Activated CD4-positive, alpha-beta T cell treated with anti-CD3 and anti-CD28 coated beads, Interleukin-2, amount 50 U/mL, for 48 hours (primary cell): ENCODE results near the gene SAMD11.

Source experiments
- DNase-seq, 2 experiments: peaks; one replicate each; pipeline ENCODE4 v3.0.0-alpha.2; 2020

Gene SAMD11

GRCh38 chr1:905071-905749, 18.5 kb upstream of the SAMD11 start:
- peak in 1 of 2 experiments; percentile 26 for DNase-seq

GRCh38 chr1:905811-906599, 17.7 kb upstream of the SAMD11 start:
- DNase-seq = no peak

GRCh38 chr1:906600-907420, 16.9 kb upstream of the SAMD11 start:
- DNase-seq = no peak

DNA sequence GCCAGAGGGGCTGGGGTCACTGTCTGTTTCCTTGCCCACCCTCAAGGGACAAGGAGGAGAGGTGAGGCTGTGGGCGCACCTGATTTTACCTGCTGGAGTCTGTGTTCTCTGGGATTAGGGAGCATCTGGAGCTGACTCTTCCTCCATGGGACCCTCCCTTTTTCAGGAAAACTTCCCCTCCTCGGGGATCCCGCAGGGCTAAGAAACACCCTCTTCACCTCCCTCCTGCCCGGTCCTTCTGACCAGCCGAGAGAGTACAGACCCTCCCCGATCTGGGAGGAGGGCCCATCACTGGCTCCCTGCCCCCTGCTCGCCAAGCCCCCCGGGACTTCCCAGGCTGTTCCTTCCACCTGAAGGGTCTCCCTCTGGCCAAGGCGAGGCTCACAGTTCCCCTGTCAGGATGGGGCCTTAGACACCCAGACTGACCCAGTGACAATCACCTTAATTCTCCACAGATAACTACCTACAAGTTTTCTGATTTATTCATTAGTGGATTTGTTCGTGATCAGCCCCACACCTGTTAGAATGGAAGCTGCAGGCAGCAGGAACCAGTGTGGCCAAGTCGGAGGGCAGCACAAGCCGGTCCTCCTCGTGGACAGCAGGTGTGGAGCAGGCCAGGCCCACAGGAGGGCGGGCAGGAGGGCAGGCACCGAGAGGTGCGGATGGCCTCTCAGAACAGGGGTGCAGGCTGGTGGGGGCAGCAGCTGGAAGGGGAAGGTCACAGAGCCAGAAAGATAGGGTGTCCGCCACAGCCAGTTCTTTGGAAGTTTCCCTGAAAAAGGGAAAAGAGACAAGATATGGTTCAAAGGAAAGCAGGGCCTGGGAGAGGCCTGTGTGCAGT, 15.9 kb upstream of the SAMD11 start:
- DNase-seq = peak in 1 of 2 experiments; percentile 3

GRCh38 chr1:908661-909060, 15.1 kb upstream of the SAMD11 start:
- no peak for DNase-seq

DNA sequence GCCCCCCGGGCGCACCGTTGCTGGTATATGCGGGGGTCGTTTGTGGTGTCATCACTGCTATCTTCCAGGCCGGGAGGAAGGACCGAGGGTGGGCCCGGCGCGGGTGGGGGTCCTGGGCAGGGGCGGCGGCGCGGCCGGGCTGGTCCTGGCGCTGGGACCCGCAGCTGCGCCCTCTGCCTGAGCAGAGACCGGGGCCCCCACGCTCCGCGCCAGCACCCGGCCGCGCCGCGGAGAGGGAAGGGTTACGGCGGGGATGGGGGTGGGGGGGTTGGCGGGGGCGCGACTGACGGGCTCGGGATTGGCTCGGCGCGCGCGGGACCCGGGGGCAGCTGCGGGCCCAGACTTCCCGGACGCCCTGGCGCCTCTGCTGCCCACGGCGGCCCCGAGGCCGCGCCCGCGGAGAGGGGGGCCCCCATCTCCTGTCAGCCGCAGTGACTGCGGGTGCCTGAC, 13.8 kb upstream of the SAMD11 start:
- peak in 1 of 2 experiments; percentile 1 for DNase-seq

DNA sequence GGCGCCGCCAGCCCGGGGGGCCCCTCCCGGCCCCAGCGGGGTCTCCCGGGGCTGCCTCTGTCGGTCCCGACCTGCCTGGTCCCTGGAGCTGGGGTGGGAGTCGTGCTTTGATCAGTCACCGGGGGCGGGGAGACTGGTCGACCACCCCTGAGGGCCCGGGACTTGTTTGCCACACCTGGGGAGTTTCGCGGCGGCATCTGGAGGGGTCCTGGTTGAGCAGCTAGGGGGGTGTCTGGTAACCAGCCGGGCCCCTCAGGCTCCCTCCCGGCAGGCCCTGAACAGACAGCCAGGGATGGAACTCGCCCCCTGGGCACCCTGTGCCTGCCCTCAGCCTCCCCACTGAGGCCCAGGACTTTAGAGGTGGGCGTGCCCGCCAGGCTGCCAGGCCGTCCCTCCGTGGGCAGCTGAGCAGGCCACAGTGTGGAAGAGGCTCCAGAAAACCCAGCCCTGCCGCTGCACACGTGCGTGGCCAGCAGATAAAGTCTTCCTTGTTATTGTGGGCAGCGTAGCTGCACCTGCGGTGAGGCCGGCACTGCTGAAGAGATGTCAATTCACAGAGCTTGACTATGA, 13.3 kb upstream of the SAMD11 start:
- DNase-seq = peak in 1 of 2 experiments; percentile 2

DNA sequence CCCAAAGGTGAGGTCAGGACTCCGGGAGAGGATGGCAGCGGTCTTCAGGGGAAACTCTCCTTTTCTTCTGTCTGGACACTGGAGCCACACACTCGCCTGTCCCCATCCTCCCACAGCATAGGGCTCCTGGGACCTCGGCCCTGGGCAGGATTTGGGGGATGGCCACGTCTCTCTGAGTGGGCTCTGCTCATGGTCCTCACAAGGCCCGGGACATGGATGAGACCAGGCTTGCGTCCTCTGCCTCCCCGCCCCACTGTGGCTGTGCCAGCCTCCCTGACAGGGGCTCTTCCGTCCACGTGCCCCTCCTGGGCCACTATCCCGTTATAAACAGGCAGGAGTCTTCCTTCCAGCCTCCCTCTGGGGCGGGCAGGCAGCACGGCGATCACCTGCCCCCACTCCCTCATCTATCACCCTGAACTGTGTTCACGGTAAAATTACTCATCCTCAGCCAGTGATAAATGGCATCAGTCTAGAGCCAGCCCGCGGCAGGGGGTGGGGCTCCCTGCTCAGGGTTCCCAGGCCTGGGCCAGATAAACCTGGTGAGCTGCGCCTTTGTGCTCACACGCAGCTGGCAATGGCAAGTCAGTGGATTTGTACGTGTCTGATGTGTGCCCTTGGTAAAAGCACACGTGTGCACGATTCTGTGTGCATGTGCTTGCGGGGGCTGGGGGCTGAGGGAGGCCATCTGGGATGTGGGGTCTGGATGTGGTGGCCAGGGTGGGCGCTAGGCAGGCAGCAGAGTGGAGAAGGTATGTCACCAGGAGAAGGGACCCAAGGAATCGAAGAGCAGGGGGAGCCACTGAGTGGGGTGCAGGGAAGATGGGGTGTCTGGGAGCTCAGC, 12.6 kb upstream of the SAMD11 start:
- DNase-seq = no peak

DNA sequence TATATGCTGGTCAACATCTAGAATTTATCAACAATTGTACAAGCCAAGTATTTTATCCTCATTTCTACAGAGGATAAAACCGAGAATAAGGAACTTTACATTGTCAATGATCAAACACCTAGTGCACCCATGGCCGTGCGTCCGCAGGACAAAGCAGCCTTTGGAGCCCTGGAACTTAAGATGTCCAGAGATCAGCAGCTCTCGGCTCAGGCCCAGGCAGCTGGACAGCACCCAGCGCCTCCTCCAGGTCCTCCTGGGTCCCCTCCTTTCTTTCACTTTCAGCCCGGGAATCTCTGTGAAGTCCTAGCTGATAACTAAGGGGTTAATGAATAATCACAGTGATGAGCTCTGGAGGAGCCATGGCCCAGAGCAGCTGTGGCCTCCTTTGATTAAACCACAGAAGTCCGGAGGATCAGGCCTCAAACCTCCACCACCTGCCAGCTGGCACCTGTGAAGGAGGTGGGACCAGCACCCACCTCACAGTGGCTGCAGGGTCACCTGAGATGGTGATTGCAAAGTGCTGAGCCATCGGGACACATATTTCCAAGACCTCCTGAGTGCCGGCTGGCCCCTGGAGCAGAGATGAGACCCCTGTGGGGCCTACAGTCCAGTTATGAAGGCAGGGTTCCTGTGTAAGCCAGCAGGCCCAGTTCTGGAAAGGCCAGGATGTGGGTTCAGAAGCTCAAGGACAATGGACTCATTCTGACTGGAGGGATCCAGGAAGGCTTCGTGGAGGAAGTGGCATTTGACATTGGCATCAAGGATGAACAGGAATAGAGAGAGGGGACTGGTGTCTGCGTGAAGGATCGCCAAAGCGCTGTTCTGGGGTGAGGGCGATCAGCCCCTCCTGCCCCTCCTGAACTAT, 11.6 kb upstream of the SAMD11 start:
- no peak for DNase-seq

- DNase-seq = no peak
Measured at GRCh38 chr1:912740-913301, 10.9 kb upstream of the SAMD11 start.

DNA sequence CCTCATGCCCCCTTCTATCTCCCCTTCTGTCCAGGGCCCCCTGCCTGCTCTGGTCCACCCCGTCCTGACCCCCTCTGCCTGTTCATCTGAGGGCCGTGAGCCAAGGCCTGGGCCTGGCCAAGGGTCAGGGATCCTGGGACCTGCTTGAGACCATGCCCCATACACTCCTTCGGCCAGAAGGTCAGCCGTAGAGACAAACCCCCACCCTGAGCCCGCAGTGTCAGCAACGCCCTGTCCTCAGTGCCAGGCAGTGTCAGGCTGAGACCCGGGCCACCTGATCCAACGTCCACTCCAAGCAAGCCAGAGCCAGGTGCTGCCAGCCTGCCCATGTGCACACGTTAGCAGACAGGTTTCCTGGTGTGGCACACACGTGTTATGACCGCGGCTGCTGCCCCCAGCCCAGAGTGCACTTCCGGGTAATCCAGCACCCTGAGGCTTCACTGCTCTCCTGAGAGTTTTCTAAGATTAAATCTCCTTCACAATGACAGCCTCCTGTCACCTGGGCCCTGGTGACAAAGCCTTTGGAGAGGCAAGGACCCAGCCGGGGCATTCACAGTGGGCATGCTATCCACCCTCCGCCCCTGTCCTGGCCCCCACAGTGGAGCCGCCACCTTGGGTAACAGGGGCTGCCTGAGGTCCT, 10.1 kb upstream of the SAMD11 start:
- DNase-seq = no peak

GRCh38 chr1:914131-914890, 9.4 kb upstream of the SAMD11 start:
- no peak for DNase-seq

DNA sequence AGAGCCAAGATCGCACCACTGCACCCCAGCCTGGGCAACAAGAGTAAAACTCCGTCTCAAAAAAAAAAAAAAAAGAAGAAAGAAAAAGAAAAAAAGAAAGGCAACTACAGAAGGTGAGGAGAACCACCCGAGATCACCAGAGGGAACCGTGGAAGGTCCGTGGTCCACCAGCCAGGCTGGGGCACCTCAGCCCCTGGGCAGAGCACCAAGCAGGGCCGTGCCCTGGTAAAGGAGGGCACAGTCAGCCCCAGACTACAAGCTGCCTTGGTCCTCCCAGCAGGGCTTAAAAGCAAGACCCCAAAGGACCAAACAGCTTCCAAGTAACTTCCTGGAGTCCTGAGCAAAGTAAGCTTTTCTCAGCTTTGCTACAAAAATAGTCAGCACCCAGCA, 8.8 kb upstream of the SAMD11 start:
- no peak for DNase-seq

DNA sequence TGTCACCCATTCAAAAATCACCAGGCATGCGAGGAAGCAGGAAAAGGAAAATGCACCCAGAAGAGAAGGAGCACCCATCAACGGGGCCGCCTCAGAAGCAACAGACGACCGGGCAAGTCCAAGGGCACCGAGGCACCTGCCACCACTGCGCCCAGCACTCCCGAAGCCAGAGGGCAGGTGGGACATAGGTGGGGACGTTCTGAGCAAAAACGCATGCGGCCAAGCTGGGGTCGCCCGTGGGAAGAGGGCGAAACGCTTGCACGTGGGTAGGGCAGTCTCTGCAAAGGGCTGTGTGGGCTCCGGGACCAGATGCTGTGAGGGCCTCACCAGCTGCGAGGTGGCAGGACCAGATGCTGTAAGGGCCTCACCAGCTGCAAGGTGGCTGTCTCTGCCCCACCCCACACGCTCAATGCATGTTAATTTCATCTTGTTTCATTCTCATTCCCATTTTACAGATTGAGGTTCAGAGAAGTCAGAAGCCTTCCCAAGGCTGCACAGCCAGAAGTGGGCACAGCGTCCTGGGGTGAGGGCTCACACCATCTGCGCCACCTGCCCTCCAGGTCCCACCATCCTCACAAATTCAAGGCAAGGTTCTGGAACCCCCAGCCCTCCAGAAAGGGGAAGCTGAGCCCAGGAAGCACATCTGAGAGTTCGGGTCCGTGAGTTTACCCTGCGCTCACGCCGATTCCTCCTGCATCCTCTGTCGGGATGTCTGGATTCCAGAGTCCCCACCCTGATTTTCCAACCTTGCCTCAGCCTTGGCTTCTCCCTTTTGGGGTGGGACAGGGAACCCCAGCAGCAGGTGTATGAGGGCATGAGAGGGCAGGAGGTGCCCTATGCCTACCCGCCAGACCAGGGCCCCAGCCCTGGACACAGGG, 8.2 kb upstream of the SAMD11 start:
- DNase-seq = no peak

- no peak for DNase-seq
Measured at GRCh38 chr1:916173-917075, 7.3 kb upstream of the SAMD11 start.

- no peak for DNase-seq
Measured at GRCh38 chr1:917076-917459, 6.7 kb upstream of the SAMD11 start.
